NCI-H2081 treated with DMSO at 0.1 percent for 48 hours (cell line): Measurements from ENCODE around the gene SKIC3.

Experiments used
- DNase-seq: peaks from one replicate; lab custom pipeline; 2025; lab: John Stamatoyannopoulos, UW

Gene SKIC3

GRCh38 chr5:95554647-95555548 is at the start of gene SKIC3, which contains the start of gene ARSK:
TSS of gene SKIC3 (minus strand) at chr5:95554977. CDS start at chr5:95547150, 7,827 bp downstream.
TSS of gene ARSK (plus strand) at chr5:95555101. CDS start at chr5:95555279, 178 bp downstream.
- DNase-seq: peak; percentile 83

GRCh38 chr5:95600557-95600956 is 45.8 kb upstream of the SKIC3 start:
- no peak for DNase-seq

GRCh38 chr5:95599252-95599651 is 44.5 kb upstream of the SKIC3 start:
- DNase-seq: no peak

- no peak for DNase-seq
Observed at GRCh38 chr5:95595289-95595931, 40.6 kb upstream of the SKIC3 start.

- DNase-seq: no peak
Observed at GRCh38 chr5:95591490-95591901, 36.7 kb upstream of the SKIC3 start.

GRCh38 chr5:95590880-95591279 is 36.1 kb upstream of the SKIC3 start:
- no peak for DNase-seq

- DNase-seq: no peak
Observed at GRCh38 chr5:95583992-95584391, 29.2 kb upstream of the SKIC3 start.

- DNase-seq: no peak
Observed at GRCh38 chr5:95581576-95581975, 26.8 kb upstream of the SKIC3 start.

- DNase-seq: no peak
Observed at GRCh38 chr5:95572016-95572415, 17.2 kb upstream of the SKIC3 start.

GRCh38 chr5:95565280-95565920 is 10.6 kb upstream of the SKIC3 start:
- DNase-seq: no peak

GRCh38 chr5:95564450-95564849 is 9.7 kb upstream of the SKIC3 start:
- no peak for DNase-seq

GRCh38 chr5:95563367-95563766 is 8.6 kb upstream of the SKIC3 start:
- DNase-seq: no peak

GRCh38 chr5:95562282-95562681 is 7.5 kb upstream of the SKIC3 start:
- DNase-seq: no peak

GRCh38 chr5:95557841-95558240 is 3.1 kb upstream of the SKIC3 start:
- DNase-seq: no peak

GRCh38 chr5:95555553-95555952 is 776 bp upstream of the SKIC3 start:
- DNase-seq: no peak

GRCh38 chr5:95554331-95554646 is 488 bp downstream of the SKIC3 start:
- DNase-seq: no peak

GRCh38 chr5:95549030-95549429 is 5.7 kb downstream of the SKIC3 start:
- no peak for DNase-seq

GRCh38 chr5:95543017-95543705 is 11.6 kb downstream of the SKIC3 start:
- DNase-seq: no peak

GRCh38 chr5:95537501-95537900 is 17.3 kb downstream of the SKIC3 start:
- no peak for DNase-seq

- DNase-seq: no peak
Observed at GRCh38 chr5:95533761-95534160, 21.0 kb downstream of the SKIC3 start.

- no peak for DNase-seq
Observed at GRCh38 chr5:95533106-95533505, 21.7 kb downstream of the SKIC3 start.

GRCh38 chr5:95532415-95532814 is 22.4 kb downstream of the SKIC3 start:
- DNase-seq: no peak
